Left cardiac atrium (tissue), 4 donors: Measurements from ENCODE around the gene DNAJB1. TPM values are rescaled to one million over a fixed set of nuclear protein-coding genes. Genes with fewer than 3 reads are reported as not detected.
"Not testable (repeated sequence)": the region's sequence is repeated elsewhere in the genome, so short reads cannot be mapped to it uniquely, and the experiment has no call there.

Source experiments
- ATAC-seq, 2 donors: fragments of 200-7000 bp; cut with Tn5 transposase; one replicate each; pipeline ENCODE4 v1.9.1; 2020; ENCODE audit warnings: mild to moderate bottlenecking in 2 of 2, moderate library complexity in 2 of 2
- DNase-seq: peaks from one replicate; pipeline ENCODE4 v3.0.0-alpha.2; 2020
- intact Hi-C, 2 donors: fragments of 100-400 bp; cut with DNase I; formaldehyde crosslinking; loops; one replicate each; pipeline versions ENCODE4 v1.14.1 to v1.15.1; 2022 to 2023
- total RNA-seq, 2 donors: library from RNA; stranded (reverse); fragmentation: NEBNext Ultra II Directional; extraction: Animal tissue kit (Norgen Biotek cat#: 25700); gene quantifications; one replicate each; pipeline ENCODE4 v1.2.1, GENCODE V29; 2021
- donor health status: DM: no; HTN: yes; CAD: no.
- donor health status: DM: no; HTN: yes; CAD: no; lungs with severe emphysema.
- donor health status: DM: yes; HTN: yes; CAD: no.
- donor health status: Dilated cardiomyopathy.

Gene DNAJB1
- total RNA-seq, 2 donors from 2014 or later: 50.7 to 70.5 TPM

DNA sequence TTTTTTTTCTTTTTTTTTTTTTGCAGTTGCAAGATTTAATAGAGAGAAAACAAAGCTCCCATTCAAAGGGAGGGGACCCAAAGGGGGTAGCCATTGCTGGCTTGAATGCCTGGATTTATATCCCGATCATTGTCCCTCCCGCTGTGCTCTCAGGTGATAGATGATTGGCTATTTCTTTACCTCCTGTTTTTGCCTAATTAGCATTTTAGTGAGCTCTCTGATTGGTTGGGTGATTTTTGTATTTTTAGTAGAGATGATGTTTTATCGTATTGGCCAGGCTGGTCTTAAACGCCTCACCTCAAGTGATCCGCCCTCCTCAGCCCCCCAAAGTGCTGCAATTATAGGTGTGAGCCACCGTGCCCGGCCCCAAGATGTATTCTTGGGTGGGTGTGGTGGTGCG is 13.6 kb downstream of the DNAJB1 start:
- intact Hi-C loops: not testable (repeated sequence)

DNA sequence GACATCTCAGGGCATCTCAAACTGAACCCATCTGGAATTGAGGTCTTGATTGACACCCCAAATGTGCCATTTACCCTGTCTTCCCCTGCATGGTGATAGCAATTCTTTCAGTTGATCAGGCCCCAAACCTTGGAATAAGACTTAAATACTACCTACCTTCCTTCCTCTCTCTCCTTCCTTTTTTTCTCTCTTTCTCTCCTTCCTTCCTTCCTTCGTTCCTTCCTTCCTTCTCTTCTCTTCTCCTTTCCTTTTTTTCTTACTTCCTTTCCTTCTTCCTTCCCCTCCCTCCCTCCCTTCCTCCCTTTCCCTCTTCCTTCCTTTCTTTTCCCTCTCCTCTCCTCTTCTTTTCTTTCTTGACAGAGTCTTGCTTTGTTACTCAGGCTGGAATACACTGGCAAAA is 14.9 kb downstream of the DNAJB1 start:
- intact Hi-C loops: no loop called here
- ATAC-seq: no peak
- DNase-seq: no peak

More for the DNA sequence above, 13.6 kb downstream of the DNAJB1 start:
- ATAC-seq, DNase-seq: not testable (repeated sequence)

DNA sequence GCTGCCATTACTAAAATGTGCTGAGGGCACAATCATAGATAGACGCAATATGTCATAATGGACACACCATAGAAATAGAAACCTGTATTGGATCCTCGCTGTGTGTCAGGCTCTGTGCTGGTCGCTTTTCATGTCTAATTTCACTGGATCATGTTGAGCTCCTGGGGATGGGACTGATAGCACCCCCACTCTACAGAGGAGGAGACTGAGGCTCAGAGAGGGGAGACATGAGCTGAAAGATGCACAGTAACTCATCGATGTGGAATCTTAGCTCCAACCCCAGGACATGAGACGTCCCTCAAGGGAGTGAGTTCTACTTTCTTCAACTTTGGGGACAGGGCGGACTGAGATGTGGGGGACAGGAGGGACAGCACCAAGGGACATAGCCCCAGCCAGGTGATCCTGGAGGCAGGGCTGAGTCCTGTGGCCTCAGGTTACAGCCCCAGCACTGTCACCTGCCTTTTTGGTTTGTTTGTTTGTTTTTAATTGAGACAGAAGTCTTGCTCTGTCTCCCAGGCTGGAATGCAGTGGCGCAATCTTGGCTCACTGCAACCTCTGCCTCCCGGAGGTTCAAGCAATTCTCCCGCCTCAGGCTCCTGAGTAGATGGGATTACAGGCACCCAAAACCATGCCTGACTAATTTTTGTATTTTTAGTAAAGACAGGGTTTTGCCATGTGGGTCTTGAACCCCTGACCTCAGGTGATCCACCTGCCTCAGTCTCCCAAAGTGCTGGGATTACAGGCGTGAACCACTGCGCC is 15.7 kb downstream of the DNAJB1 start:
- DNase-seq (no peak), ATAC-seq (no peak)
- intact Hi-C loops: no loop called here

DNA sequence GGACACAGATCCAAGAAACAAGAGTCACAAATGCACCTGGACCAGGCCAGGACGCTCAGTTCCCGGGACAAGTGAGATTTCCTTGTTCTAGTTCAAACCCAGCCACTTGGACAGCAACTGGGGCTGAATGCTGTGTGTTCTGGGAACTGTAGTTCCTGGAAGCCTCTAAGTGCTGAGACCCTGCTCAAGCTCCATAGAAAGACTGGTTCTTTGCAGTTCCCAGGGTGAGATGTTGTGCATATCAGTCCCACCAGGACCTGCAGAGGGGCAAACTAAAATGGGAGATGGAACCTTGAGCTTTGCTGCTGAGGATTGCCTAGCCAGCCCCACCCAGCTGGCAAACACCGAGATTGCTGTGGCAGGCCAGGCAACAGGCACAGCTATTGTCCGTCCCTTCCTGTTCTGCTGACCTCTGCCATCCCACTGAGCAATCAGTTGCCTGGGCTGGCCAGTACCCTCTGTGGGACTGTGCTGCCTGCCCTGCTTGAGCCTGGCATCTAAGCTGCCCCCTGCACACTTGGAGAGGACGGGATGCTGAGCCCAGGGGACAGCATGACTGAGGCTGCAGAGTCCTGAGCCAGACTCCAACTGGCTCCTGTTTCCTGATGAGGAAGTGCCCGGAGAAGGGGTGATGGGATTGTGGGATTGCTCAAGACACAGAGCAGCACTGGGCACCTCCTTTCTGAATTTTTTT is 20.8 kb downstream of the DNAJB1 start:
- DNase-seq (peak; percentile 54), ATAC-seq (peak; percentile 12 to 27)
- intact Hi-C loops: no loop called here

DNA sequence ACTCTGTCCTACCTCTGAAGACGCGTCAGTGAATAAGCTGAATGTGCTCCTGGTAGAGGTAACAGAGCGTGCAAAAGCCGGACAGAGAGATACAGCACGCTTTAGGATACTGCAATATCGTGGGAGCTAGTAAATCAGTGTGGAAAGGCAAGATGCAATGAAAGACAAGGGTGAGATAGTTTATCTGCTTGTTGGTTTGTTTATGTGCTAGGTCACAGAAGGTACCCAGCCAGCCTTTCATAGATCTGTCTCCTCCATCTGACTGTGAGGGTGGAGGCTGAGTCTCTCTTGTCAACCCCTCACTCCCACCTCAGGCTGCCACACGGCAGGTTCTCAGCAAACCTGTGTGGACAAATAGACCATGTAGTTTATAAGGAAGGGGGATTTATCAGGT is 21.4 kb downstream of the DNAJB1 start:
- intact Hi-C loops: no loop called here
- ATAC-seq (peak in 1 of 2 donors; percentile 1), DNase-seq (no peak)

DNA sequence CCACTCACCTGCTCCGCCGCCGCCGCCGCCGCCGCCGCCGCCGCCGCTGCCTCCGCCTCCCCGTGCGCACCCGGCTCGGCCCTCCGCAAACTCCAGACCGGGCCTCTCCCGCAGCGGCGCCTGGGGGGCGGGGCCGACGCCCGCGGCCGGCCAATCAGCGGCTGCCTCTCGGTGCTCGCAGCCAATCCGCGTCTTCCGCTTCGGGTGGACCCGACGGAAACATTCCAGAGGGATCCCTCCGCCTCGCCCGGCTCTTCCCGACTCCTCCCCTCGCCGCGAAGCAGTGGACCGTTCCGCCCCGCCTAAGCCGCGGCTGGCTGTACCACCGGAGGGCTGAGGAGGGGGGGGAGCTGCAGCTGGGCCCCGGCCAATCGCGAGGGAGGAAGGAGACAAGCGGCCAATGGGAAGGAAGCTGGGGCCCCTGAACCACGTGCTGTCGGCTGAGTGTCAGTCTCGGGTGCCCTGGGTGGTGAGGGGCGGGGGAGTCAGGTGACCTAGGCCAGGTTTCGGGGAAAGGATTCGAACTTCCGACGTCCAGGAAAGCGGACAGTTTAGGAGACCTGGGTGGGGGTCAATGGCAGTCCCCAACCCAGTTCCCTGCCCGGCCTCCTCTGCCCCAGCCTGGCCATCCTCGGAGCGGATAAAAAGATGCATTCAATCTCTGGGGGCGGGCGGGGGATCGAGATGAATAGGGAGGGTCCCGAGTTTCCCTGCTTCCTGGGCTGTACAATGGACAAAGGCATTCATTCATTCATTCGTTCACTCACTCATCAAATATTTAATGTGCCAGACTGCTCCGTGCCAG is 22.0 kb downstream of the DNAJB1 start, which contains the start of gene GIPC1:
Gene GIPC1 (minus strand): TSS at position 99 of the 805 bp plus-strand sequence. CDS start 13,151 bp downstream, outside the sequence.
- ATAC-seq (peak; percentile 96), DNase-seq (peak; percentile 97)
- intact Hi-C loops: no loop called here

DNA sequence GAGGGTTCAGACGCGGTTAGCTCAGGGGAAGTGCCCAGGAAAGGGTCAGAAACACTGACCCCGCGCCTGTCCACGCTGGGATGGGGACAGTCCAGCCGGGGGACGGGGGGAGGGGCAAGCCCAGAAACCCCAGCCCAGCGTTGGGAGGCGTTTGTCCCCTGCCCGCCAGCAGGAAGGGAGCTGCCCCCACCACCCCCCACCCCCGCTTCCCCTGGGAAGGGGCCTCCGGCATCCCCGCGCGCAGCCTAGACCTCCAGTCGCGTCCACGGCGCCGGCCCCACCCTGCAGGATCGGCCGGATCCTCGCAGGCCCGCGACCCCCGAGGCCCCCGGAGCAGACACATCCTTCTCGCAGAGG is 22.5 kb downstream of the DNAJB1 start:
- intact Hi-C loops: no loop called here
- DNase-seq (peak; percentile 44), ATAC-seq (peak in 1 of 2 donors; percentile 0)

DNA sequence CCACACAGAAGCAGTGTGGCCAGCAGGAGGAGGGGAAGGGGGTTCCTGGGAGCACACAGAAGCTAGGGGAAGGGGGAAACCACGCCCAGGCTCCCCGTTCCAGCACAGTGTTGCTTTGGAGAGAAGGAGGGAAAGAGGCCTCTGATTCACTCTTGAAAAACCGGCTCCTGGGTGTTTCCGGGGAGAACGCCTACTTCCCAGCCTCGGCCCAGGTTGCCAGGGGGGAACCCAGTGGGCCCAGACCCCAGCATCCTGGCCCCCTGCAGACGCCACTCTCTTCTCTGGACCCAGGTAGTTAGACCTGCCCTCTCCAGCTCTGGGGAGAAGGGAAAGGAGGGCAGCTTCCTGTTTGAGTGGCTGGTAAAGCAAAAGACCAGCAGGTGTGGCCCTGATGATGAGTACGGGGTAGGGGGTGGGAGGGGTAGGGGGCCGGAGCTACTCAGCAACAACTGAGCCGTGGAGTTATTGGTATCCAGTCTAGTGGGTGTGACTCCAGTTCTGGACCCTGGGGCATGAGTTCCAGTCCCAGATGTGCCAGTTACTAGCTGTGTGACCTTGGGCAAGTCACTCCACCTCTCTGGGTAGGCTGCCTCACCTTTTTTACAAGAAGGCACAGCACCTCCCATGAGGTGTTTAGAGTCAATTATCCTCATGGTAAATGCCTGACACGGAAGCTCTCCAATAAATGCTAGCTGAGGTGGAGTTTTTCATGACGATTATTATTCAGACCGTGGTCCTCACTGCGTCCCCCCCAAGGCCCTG is 23.1 kb downstream of the DNAJB1 start:
- ATAC-seq: no peak
- DNase-seq: no peak
- intact Hi-C loops: no loop called here

DNA sequence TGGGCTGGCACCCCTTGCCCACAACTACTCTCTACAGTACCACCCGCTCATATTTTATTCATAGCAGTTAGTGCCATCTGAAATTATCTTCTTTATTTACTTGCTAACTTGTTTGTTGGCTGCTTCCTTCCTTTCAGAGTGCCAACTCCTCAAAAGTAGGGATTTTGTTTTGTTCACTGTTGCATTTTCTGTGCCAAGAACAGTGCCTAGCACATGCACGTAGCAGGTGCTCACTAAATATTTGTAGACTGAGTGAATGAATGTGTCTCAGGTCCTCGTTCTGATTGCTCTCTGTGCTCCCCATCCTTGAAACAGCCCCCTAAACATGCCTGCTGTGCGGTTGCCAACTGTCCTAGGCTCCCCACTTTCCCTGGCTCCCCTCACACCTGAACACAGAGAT is 23.8 kb downstream of the DNAJB1 start:
- DNase-seq: no peak
- intact Hi-C loops: no loop called here
- no peak for ATAC-seq

DNA sequence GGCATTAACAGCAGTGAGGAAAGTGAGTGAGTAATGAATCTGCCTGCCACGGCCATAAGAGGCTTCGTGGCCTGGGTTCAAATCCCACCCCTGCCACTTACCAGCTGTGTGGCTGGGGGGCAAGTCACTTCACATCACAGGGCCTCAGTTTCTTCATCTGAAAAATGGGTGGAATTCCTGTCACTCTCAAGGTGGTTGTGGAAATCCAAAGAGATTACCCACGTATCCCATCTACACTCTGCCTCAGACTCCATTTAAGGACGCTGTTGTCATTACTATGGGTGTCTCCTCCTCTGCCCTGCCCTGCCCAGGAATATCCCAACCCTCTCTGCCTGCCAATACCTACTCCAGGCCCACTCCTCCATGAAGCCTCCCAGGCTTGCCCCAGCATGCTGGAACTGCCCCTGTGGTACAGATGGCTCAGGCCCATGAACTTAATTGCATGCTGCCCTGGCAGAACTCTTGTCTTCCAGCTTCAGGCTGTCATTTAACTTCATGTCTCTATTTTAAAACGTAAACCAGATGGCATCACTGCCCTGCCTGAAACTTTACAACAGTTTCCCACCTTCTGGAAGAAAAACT is 25.4 kb downstream of the DNAJB1 start:
- intact Hi-C loops: no loop called here
- ATAC-seq (no peak), DNase-seq (no peak)

DNA sequence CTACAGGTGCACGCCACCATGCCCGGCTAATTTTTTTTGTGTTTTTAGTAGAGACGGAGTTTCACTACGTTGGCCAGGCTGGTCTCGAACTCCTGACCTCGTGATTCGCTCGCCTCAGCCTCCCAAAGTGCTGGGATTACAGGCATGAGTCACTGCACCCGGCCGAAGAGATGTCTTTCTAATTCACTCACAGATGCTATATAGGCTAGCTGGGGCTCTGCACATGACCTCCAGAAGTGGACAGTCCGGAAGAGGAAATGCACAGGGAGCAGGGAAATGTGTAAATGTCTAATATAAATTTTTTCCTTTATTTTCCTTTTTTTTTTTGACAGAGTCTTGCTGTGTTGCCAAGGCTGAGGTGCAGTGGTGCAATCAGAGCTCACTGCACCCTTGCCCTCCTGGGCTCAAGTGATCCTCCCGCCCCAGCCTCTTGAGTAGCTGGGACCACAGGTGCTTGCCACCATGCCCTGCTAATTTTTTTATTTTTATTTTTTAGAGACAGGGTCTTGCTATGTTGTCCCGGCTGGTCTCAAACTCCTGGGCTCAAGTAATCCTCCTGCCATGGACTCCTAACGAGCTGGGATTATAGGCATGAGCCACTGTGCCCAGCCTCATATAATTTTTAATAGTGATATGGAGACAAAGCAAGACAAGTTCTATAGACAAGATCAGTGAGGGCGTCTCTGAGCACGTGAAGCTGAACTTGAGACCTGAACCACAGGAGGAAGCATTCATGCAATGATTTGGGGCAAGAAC is 30.6 kb downstream of the DNAJB1 start:
- no peak for DNase-seq
- intact Hi-C loops: no loop called here
- ATAC-seq: no peak

DNA sequence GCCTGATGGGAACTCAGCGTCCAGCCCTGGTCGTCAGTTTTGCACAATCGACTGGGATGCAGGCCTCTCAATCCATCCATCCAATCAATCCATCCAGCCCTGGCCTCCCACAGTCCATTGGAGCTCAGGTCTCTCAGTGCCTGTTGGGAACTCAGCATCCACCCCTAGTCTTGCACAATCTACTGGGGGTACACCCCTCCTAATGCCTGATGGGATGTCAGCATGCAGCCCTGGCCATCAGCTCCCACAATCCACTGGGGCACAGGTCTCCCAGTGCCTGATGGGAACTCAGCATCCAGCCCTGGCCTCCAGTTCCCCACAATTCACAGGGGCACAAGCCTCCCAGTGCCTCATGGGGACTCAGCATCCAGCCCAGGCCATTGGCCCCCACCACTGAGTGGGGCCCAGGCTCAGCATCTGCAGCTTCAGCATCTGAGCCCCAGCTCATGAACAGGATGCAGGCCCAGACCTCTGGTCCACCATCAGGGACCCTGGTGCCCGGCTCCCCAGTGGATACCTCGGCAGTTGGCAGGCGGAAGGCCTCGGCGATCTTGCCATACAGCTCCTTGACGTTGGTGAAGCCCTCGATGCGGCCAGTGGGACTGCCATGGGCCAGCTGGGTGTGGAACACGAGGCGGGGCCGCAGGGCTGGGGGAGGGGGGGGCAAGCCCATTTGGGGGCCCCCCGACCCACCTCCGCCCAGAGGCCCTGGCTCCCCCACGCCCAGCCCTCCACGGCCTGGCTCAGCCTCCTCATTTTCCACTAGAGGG is 35.8 kb downstream of the DNAJB1 start:
- DNase-seq (no peak), ATAC-seq (no peak)
- intact Hi-C loops: no loop called here

DNA sequence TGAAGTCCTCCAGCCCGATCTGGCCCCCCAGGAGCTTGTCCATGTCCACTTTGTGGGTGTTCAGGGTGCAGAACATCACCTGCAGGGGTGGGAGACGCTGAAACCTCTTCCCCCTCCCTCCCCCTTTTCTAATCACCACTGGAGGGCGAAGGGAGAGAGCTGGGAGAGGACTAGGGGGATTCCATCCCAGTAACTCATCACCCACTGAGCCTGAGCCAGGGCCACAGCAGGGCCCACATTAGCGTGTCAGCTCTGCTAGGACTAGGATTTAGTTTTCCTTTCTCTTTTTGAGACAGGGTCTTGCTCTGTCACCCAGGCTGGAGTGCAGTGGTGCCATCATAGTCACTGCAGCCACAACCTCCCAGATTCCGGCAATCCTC is 37.5 kb downstream of the DNAJB1 start:
- intact Hi-C loops: no loop called here
- no peak for DNase-seq
- no peak for ATAC-seq

DNA sequence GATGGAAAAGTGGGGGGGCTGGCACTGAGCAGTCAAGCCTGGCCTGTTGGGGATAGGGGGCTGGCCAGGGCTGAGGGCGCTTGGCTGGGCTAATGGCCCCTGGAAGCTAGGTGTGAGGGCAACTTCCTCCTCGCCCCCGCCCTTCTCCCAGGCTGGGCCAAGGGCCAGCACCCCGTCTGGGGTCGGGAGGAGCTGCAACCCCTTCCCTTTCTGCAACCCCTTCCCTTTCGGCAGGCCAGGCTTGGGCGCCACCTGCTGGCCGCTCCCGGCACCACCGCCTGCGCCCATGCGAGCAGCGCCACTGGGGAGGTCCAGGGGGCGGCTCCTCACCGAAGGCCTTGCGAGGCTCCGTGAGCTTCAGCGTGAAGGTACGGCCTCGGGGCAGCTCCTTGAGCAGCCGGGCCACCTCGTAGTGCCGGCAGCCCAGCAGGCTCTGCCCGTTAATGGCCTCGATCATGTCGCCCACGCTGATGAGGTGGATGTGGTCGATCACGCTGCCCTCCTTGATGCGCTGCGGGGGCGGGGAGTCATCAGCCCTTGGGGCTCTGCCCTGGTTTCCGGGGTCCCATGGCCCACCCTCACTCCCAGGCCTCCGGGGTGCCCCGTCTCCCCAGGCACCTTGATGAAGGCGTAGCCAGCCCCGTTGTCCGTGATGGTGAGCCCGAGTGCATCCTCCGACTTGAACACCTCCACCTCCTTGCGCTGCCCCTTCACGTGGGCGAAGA is 38.1 kb downstream of the DNAJB1 start:
- intact Hi-C loops: no loop called here
- ATAC-seq (peak in 1 of 2 donors; percentile 15), DNase-seq (no peak)

DNA sequence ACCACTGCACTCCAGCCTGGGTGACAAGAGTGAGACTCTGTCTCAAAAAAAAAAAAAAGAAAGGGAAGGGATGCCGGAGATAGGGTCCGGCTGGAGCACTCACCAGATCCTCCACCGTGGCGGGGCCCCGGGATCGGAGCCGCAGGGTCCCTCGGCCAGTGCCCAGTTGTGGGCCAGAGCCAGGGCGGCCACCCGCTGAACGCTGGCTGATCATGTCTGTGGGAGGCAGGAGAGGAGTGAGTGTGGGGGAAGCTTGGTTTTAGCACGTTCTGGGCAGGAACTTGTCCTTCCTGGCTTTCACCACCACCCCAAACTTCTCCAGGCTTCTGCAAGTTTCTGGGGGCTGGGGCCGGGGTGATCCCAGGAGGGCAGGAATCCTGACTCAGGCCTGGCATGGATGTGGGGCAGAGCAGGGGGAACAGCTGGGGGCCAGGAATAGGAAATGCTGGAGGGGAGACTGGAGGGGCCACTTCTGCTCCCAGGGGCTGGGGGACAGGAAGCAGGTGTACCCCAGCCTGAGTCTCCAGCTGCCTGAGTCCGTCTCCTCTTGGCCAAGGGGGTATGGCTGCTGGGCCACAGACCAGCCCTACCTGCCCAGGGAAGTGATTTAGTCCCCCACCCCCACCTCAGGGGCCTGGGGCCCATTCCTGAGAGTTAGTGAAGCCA is 38.8 kb downstream of the DNAJB1 start:
- intact Hi-C loops: no loop called here
- no peak for ATAC-seq
- no peak for DNase-seq

DNA sequence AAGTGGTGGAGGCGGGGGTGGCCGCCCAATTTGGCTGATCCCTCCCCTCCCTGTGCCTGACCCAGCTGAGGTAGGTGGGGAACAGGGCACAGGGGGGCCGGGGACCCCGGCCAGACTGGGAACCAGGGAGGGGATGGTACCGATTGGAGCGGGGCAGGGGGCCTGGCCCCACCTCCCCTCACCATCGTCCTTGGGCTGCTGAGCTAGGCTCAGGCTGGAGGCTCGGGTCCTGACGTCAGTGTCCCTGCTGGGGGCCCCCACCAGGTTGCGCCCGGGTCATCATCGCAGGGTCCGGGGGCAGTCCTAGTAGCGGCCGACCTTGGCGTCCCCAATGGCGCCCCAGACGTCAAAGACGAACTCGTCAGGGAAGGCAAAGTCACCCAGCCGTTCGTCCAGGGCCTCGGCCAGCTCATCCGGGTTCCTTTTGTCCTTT is 40.1 kb downstream of the DNAJB1 start:
- peak in 1 of 2 donors; percentile 17 for ATAC-seq

More for the DNA sequence above, 40.1 kb downstream of the DNAJB1 start:
- DNase-seq: no peak
- intact Hi-C loops: no loop called here
